Prostate gland (tissue), 2 donors: ENCODE results near the gene CRYBG3. TPM values are rescaled to one million over a fixed set of nuclear protein-coding genes. Genes with fewer than 3 reads are reported as not detected.

Source experiments
- DNase-seq: peaks from one replicate; pipeline ENCODE4 v3.0.0-alpha.2; 2019; ENCODE audit warnings: low spot score
- H3K27ac ChIP-seq, 2 donors: fragments of 200-600 bp; sonication (generic); 2 replicates each; pipeline ENCODE4 v1.5.1; 2017 to 2019
- H3K27me3 ChIP-seq: fragments of 200-600 bp; sonication (generic); replicated peaks from 2 replicates; pipeline ENCODE4 v1.5.1; 2019; ENCODE audit not compliant: insufficient read depth
- H3K36me3 ChIP-seq, 2 donors: fragments of 200-600 bp; sonication (generic); 1 replicate in 1 of 2; 2 replicates in 1 of 2; pipeline versions ENCODE4 v1.5.1 to v1.8.1; 2017 to 2019
- H3K4me1 ChIP-seq: fragments of 200-600 bp; sonication (generic); replicated peaks from 2 replicates; pipeline ENCODE4 v1.5.1; 2019
- H3K4me3 ChIP-seq, 2 donors: fragments of 200-600 bp; sonication (generic); 2 replicates each; pipeline ENCODE4 v1.5.1; 2017 to 2019
- H3K9me3 ChIP-seq: fragments of 200-600 bp; sonication (generic); 2 replicates; pipeline ENCODE4 v1.5.1; 2017
- POLR2A ChIP-seq: fragments of 450-650 bp; IDR thresholded peaks from one replicate; pipeline ENCODE4 v1.6.1; 2016; ENCODE audit warnings: antibody characterized with exemption, mild to moderate bottlenecking
- POLR2AphosphoS5 ChIP-seq: sonication (generic); formaldehyde crosslinking; IDR thresholded peaks from one replicate; pipeline ENCODE4 v1.6.1; 2017; ENCODE audit warnings: antibody characterized with exemption
- WGBS: methylation state at CpG from one replicate; pipeline ENCODE4 v1.1.5; 2018; 5-methylcytosine and 5-hydroxymethylcytosine counted together
- intact Hi-C: fragments of 100-400 bp; cut with DNase I; formaldehyde crosslinking; loops from one replicate; pipeline ENCODE4 v1.14.2; 2022
- total RNA-seq, 2 donors: library from RNA; depleted of rRNA; stranded (reverse); fragments of >200 nt; gene quantifications; one replicate each; pipeline ENCODE4 v1.1.0, GENCODE V29; 2016
- TF ChIP-seq, protein P1 (sequence below), 4 experiments: fragments of 200-600 bp in 2 of 4; fragments of 450-650 bp in 2 of 4; sonication (generic) in 2 of 4; IDR thresholded peaks; 1 replicate in 3 of 4; 2 replicates in 1 of 4; pipeline ENCODE4 v1.5.1; 2016 to 2019; ENCODE audit warnings: antibody characterized with exemption in 4 of 4, mild to moderate bottlenecking in 2 of 4, moderate library complexity in 2 of 4

Gene CRYBG3
- total RNA-seq, 2 donors from 2014 or later, result 22.0 to 23.5 TPM

DNA sequence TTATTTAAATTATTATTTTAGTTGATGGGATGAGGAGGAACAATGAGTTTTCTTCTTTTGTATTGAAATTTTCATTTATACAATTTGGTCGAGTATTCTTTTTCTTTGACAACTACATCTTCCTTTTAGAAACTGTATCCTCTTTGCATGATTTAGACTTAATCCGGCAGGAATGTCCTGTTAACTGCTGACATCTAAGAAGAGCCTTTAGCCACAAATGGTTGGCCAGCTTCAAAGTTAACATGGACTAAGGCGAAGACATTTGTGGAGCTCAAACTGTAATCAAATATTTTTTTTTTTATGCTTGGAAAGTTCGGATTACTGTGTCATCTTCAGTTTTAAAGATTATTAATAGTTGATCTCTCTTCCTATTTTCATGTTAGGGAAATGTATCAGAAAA lies 107.2 kb downstream of the CRYBG3 start:
- TF ChIP-seq, protein P1, sequence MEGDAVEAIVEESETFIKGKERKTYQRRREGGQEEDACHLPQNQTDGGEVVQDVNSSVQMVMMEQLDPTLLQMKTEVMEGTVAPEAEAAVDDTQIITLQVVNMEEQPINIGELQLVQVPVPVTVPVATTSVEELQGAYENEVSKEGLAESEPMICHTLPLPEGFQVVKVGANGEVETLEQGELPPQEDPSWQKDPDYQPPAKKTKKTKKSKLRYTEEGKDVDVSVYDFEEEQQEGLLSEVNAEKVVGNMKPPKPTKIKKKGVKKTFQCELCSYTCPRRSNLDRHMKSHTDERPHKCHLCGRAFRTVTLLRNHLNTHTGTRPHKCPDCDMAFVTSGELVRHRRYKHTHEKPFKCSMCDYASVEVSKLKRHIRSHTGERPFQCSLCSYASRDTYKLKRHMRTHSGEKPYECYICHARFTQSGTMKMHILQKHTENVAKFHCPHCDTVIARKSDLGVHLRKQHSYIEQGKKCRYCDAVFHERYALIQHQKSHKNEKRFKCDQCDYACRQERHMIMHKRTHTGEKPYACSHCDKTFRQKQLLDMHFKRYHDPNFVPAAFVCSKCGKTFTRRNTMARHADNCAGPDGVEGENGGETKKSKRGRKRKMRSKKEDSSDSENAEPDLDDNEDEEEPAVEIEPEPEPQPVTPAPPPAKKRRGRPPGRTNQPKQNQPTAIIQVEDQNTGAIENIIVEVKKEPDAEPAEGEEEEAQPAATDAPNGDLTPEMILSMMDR (IDR thresholded peaks at IDR 0.05), result no peak
- TF ChIP-seq POLR2AphosphoS5, result no peak
- TF ChIP-seq POLR2A, result no peak

DNA sequence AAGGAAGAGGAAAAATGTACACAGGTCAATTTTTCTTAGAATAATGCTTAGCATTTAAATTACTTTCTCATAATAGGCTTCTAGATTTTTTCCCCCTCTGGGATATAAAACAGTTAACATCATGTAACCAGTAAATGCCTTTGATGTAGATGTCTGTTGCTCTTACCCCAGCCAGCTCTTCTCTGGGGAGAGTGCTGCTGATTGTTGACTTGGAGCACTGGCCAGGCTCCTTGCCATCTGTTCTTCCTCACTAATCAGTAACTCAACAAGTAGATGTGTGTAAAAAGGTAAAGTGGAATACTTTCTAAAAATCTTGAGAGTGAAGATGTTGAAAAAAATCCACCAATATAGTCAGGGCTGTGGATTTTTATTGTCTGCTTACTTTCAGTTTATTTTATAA lies 108.2 kb downstream of the CRYBG3 start:
- no peaks in the 10 kb centered on the region for H3K9me3 ChIP-seq
- DNase-seq, result no peak
- H3K4me3 ChIP-seq, result no peak overlapping the region
- no peak overlapping the region for H3K27ac ChIP-seq
- H3K36me3 ChIP-seq, result no peaks in the 10 kb centered on the region
- no peak for TF ChIP-seq POLR2AphosphoS5
- no peak for TF ChIP-seq POLR2A
- TF ChIP-seq, protein P1 (IDR thresholded peaks at IDR 0.05), result no peak
- intact Hi-C loops, result no loop called here
- H3K4me1 ChIP-seq, result no peaks in the 10 kb centered on the region
- no peaks in the 10 kb centered on the region for H3K27me3 ChIP-seq

More for the DNA sequence above, 107.2 kb downstream of the CRYBG3 start:
- intact Hi-C loops, result no loop called here
- Histone ChIP-seq H3K4me1 (no peaks in the 10 kb centered on the region), H3K36me3 (no peaks in the 10 kb centered on the region), H3K27me3 (no peaks in the 10 kb centered on the region), H3K4me3 (no peak overlapping the region), H3K27ac (no peak overlapping the region), H3K9me3 (no peaks in the 10 kb centered on the region)
- DNase-seq, result no peak
- WGBS, result 89% methylated on average over 4 of the region's 4 CpGs

DNA sequence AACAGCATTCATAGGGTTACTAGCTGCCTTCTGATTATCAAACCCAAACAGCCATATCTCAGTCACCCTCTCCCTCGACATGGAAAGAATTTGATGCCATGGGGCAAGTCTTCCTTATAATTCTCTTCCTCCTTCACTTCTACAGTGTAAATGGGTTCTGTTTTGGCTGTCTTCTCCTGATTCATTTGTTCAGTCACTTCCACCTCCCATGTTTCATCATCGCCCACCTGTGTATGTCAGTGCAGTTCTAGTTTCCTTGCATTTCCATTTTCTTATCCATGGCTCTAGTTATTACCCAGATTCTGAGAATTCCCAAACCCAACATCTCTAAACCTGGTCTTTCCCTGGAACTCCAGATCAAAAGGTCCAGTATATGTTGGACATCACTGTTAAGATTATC lies 109.4 kb downstream of the CRYBG3 start:
- no peaks in the 10 kb centered on the region for H3K4me1 ChIP-seq
- intact Hi-C loops, result no loop called here
- no peaks in the 10 kb centered on the region for H3K36me3 ChIP-seq
- DNase-seq, result no peak
- 50% methylated on average over 2 of the region's 2 CpGs for WGBS
- no peak overlapping the region for H3K4me3 ChIP-seq
- no peak for TF ChIP-seq POLR2AphosphoS5
- TF ChIP-seq, protein P1 (IDR thresholded peaks at IDR 0.05), result no peak
- no peak for TF ChIP-seq POLR2A
- no peak overlapping the region for H3K27ac ChIP-seq
- H3K27me3 ChIP-seq, result no peaks in the 10 kb centered on the region
- H3K9me3 ChIP-seq, result no peaks in the 10 kb centered on the region

DNA sequence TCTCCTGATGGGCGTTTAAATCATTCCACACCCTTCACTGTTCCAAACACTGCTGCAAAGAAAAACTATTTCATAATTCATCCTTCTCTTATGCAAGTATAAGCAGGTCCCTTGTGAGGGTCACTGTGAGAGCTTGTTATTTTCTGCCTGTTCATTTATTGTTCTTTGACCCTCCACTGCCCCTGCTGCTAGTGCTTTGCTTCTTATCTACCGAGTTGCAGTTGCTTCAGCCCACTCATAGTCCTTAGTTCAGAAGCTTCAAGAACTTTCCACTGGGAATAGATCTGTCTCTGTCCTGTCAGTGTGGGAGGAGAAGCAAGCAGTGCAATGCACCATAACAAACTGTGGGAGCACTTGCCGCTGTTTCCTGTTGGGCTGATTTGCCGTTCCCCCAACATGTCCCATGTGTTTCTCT lies 110.6 kb downstream of the CRYBG3 start:
- H3K4me3 ChIP-seq, result no peak overlapping the region
- TF ChIP-seq POLR2A (no peak), POLR2AphosphoS5 (no peak)
- TF ChIP-seq, protein P1 (IDR thresholded peaks at IDR 0.05), result no peak
- no peak overlapping the region for H3K27ac ChIP-seq
- H3K9me3 ChIP-seq, result no peaks in the 10 kb centered on the region
- DNase-seq, result no peak
- H3K4me1 ChIP-seq, result no peaks in the 10 kb centered on the region
- 70% methylated on average over 4 of the region's 4 CpGs for WGBS
- intact Hi-C loops, result no loop called here
- H3K27me3 ChIP-seq, result no peaks in the 10 kb centered on the region
- H3K36me3 ChIP-seq, result no peaks in the 10 kb centered on the region

DNA sequence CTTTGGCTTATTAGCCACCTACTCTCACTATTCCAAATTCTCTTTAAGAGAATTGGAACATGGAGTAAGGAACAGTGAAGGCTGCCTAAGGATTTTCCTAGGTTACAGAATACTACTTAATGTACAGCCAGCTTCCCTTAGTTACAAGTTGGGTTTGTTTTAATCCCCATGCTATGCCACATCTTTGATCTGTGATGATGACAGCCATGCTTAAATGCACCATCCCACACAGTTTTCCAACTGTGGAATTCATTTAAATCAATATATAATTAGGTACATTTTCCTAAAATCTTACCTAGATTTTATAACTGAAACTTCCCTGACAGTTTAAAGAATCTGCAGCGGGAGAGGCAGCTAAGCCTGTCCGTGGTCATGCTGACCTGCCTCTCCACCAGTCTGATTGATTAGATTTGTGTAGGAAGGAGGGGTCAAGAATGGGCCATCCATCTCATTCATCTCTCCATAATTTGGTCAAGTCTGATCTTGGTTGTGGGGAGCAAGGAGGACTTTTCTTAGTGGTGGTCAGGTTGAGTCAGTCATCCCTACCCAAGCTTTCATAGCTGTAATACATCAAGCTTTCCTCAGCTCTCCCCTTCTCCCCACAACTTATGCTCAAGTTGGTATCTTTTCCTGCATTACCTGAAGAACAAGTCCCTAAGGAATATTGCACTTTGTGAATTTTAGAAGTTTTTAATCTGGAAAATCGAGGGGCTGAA lies 113.3 kb downstream of the CRYBG3 start:
- 88% methylated on average over 3 of the region's 3 CpGs for WGBS
- Histone ChIP-seq H3K27me3 (no peaks in the 10 kb centered on the region), H3K9me3 (no peaks in the 10 kb centered on the region), H3K4me1 (no peaks in the 10 kb centered on the region), H3K4me3 (no peak overlapping the region), H3K36me3 (no peaks in the 10 kb centered on the region), H3K27ac (no peak overlapping the region)
- no peak for DNase-seq
- intact Hi-C loops, result no loop called here
- TF ChIP-seq POLR2A (no peak), POLR2AphosphoS5 (no peak)
- TF ChIP-seq, protein P1 (IDR thresholded peaks at IDR 0.05), result no peak
